Suprapubic skin (tissue), 4 donors: Measurements from ENCODE around the gene KCTD17.

Source experiments
- EP300 ChIP-seq: sonication (generic); formaldehyde crosslinking; IDR thresholded peaks from one replicate; pipeline ENCODE4 v1.6.1; 2017; ENCODE audit warnings: antibody characterized with exemption
- POLR2AphosphoS5 ChIP-seq, 3 donors: sonication (generic); formaldehyde crosslinking; IDR thresholded peaks; one replicate each; pipeline ENCODE4 v1.6.1; 2017; ENCODE audit warnings: antibody characterized with exemption in 3 of 3
- TF ChIP-seq, protein P1 (sequence below), 2 donors: fragments of 200-600 bp in 1 of 2; fragments of 450-650 bp in 1 of 2; sonication (generic) in 1 of 2; IDR thresholded peaks; one replicate each; pipeline ENCODE4 v1.5.1; 2016 to 2019; ENCODE audit warnings: antibody characterized with exemption in 2 of 2, mild to moderate bottlenecking in 1 of 2, moderate library complexity in 1 of 2

DNA sequence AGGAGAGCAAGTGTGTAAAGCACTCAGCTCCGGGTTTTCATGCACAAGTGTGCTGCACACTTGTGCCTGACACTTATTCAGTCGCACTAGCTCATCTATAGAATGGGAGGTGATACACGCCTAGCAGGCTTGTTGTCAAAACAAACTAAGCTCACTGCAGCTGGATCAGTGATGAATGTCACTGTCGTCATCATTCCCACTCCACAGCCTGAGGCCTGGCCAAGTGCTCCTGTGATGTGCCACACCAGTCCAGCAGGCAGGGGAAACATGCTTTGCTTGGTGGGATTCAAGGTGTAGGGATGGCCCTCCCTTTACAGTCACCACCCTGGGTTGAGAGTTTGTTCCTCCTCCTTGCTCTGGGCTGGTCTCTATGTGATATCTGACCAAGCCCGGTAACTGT lies 25.2 kb upstream of the KCTD17 start:
- TF ChIP-seq POLR2AphosphoS5 (IDR thresholded peaks at IDR 0.05) (no peak), EP300 (no peak)
- TF ChIP-seq, protein P1, sequence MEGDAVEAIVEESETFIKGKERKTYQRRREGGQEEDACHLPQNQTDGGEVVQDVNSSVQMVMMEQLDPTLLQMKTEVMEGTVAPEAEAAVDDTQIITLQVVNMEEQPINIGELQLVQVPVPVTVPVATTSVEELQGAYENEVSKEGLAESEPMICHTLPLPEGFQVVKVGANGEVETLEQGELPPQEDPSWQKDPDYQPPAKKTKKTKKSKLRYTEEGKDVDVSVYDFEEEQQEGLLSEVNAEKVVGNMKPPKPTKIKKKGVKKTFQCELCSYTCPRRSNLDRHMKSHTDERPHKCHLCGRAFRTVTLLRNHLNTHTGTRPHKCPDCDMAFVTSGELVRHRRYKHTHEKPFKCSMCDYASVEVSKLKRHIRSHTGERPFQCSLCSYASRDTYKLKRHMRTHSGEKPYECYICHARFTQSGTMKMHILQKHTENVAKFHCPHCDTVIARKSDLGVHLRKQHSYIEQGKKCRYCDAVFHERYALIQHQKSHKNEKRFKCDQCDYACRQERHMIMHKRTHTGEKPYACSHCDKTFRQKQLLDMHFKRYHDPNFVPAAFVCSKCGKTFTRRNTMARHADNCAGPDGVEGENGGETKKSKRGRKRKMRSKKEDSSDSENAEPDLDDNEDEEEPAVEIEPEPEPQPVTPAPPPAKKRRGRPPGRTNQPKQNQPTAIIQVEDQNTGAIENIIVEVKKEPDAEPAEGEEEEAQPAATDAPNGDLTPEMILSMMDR (IDR thresholded peaks at IDR 0.05), result no peak
